MCF 10A (cell line): Measurements from ENCODE around the gene PTPRT. TPM values are rescaled to one million over a fixed set of nuclear protein-coding genes. Genes with fewer than 3 reads are reported as not detected.

Source experiments
- BruUV-seq: library from RNA; stranded (reverse); fragments of 400-500 nt; replicated peaks from 2 replicates; lab custom pipeline; 2021; lab: Mats Ljungman, UMichigan
- CTCF ChIA-PET: fragments of 300-600 bp; sonication (Branson Sonifier 250); formaldehyde crosslinking; extraction: SDS; loops from one replicate; lab custom pipeline; 2021; ENCODE audit warnings: antibody characterized with exemption, inconsistent platforms; lab: Yijun Ruan, JAX
- POLR2A ChIA-PET: fragments of 300-600, 350-650 bp; sonication (Branson Sonifier 250); formaldehyde crosslinking; extraction: SDS; loops from one replicate; lab custom pipeline; 2020; ENCODE audit warnings: antibody characterized with exemption, inconsistent platforms; lab: Yijun Ruan, JAX
- DNase-seq: peaks from one replicate; pipeline ENCODE4 v3.0.0-alpha.2; 2018; ENCODE audit not compliant: unreplicated experiment
- H3K27ac Mint-ChIP-seq: one replicate; pipeline ENCODE4 v1.8.0; 2022; ENCODE audit warnings: mild to moderate bottlenecking, low read depth, mixed read lengths; ENCODE audit not compliant: unreplicated experiment
- H3K27me3 Mint-ChIP-seq: one replicate; pipeline ENCODE4 v1.8.0; 2022; ENCODE audit warnings: mixed read lengths; ENCODE audit not compliant: insufficient read depth, unreplicated experiment
- H3K36me3 Mint-ChIP-seq: one replicate; pipeline ENCODE4 v1.8.0; 2022; ENCODE audit warnings: mild to moderate bottlenecking, moderate library complexity, mixed read lengths; ENCODE audit not compliant: insufficient read depth, unreplicated experiment
- H3K4me1 Mint-ChIP-seq: one replicate; pipeline ENCODE4 v1.8.0; 2022; ENCODE audit warnings: mixed read lengths; ENCODE audit not compliant: insufficient read depth, unreplicated experiment
- H3K4me3 Mint-ChIP-seq: one replicate; pipeline ENCODE4 v1.8.0; 2022; ENCODE audit warnings: mild to moderate bottlenecking, moderate library complexity, mixed read lengths; ENCODE audit not compliant: unreplicated experiment
- H3K9me3 Mint-ChIP-seq: one replicate; pipeline ENCODE4 v1.8.0; 2022; ENCODE audit warnings: mixed read lengths; ENCODE audit not compliant: unreplicated experiment
- CTCF ChIP-seq: fragments of 200-600 bp; IDR thresholded peaks from one replicate; pipeline ENCODE4 v1.8.0; 2022; ENCODE audit warnings: antibody characterized with exemption, mild to moderate bottlenecking; ENCODE audit not compliant: unreplicated experiment
- intact Hi-C: fragments of 100-400 bp; cut with micrococcal nuclease; formaldehyde crosslinking; loops from 2 replicates; pipeline ENCODE4 v1.14.1; 2022
- total RNA-seq: library from RNA; stranded (reverse); gene quantifications from 2 replicates; pipeline ENCODE4 v1.2.3, GENCODE V29; 2022

PTPRT gene
- total RNA-seq, 1 experiment from 2014 or later: not detected

- no peak overlapping the region for H3K27ac Mint-ChIP-seq
- intact Hi-C loops: no loop called here
- POLR2A ChIA-PET: no interaction called here
- CTCF ChIA-PET: no interaction called here
- BruUV-seq: no TSS peak
- H3K4me1 Mint-ChIP-seq: no peaks in the 10 kb centered on the region
- H3K27me3 Mint-ChIP-seq: no peaks in the 10 kb centered on the region
- H3K4me3 Mint-ChIP-seq: no peak overlapping the region
- DNase-seq: no peak
- peaks cover 37% of the 10 kb centered on the region for H3K9me3 Mint-ChIP-seq
- no peaks in the 10 kb centered on the region for H3K36me3 Mint-ChIP-seq
- TF ChIP-seq CTCF: no peak
These were observed 537.4 kb downstream of the PTPRT start for GRCh38 chr20:42652266-42652665.

GRCh38 chr20:42650191-42650746 is 539.4 kb downstream of the PTPRT start:
- Mint-ChIP-seq H3K4me1 (no peaks in the 10 kb centered on the region), H3K27me3 (no peaks in the 10 kb centered on the region), H3K9me3 (peaks cover 35% of the 10 kb centered on the region), H3K4me3 (no peak overlapping the region), H3K27ac (no peak overlapping the region), H3K36me3 (no peaks in the 10 kb centered on the region)
- DNase-seq: no peak
- no TSS peak for BruUV-seq
- ChIA-PET POLR2A (no interaction called here), CTCF (no interaction called here)
- TF ChIP-seq CTCF: no peak
- intact Hi-C loops: no loop called here

GRCh38 chr20:42649748-42650147 is 540.0 kb downstream of the PTPRT start:
- POLR2A ChIA-PET: no interaction called here
- intact Hi-C loops: no loop called here
- Mint-ChIP-seq H3K4me1 (no peaks in the 10 kb centered on the region), H3K9me3 (peaks cover 40% of the 10 kb centered on the region), H3K27me3 (no peaks in the 10 kb centered on the region), H3K4me3 (no peak overlapping the region), H3K27ac (no peak overlapping the region), H3K36me3 (no peaks in the 10 kb centered on the region)
- TF ChIP-seq CTCF: no peak
- DNase-seq: no peak
- CTCF ChIA-PET: no interaction called here
- BruUV-seq: no TSS peak

GRCh38 chr20:42646250-42646649 is 543.5 kb downstream of the PTPRT start:
- DNase-seq: no peak
- H3K36me3 Mint-ChIP-seq: no peaks in the 10 kb centered on the region
- BruUV-seq: no TSS peak
- POLR2A ChIA-PET: no interaction called here
- intact Hi-C loops: no loop called here
- H3K27ac Mint-ChIP-seq: no peak overlapping the region
- no peak for TF ChIP-seq CTCF
- no peaks in the 10 kb centered on the region for H3K27me3 Mint-ChIP-seq
- no peaks in the 10 kb centered on the region for H3K4me1 Mint-ChIP-seq
- no peak overlapping the region for H3K4me3 Mint-ChIP-seq
- CTCF ChIA-PET: interaction anchor here (0.6 kb wide), 1 partner anchor 13 kb away, joined by 3 read pairs; no protein-coding TSS in a partner anchor
- H3K9me3 Mint-ChIP-seq: peaks cover 37% of the 10 kb centered on the region
